ENCODE results near the gene PTGFRN. TPM values are rescaled to one million over a fixed set of nuclear protein-coding genes. Genes with fewer than 3 reads are reported as not detected.

Gene PTGFRN
- total RNA-seq, 2 donors from 2014 or later = 37.1 to 70.7 TPM

DNA sequence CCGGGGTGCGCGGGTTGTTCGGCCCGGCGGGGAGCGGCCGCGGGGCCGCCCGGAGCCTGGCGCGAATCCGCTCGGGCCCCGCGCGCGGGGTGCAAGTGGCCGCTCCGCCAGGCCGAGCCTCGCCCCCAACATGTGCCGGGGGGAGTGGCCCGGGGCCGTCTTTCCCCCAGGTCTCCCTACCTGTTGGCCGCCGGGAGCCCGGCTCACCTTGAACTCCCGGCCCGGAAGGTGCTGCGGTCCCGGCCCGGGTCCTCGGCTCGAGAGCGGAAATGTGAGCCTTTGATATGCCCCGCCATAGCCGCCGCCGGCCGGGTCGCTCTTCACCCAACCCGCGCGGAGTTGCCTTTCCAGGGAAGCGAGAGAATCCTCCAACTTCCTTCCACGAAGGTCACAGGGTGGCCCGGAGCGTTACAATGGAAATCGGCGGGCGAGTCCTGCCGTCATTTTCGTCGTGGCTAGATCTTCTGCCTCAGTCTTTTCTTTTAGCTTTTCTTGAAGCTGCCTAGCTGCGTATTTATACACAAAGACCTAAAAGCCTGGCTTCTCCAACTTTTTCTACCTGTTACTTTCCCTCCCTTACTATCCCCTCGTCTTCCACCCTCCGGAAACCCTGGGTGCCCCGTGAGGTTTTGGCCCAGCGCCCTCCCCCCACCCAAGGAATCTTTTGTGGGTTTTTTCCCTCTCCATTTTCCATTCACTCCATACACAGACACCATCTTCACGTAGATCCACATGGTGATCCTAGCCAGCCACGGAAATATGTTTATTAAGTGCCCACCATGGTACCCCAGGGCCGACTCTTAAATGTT lies 867 bp downstream of the PTGFRN start:
- no peaks in the 10 kb centered on the region for H3K36me3 ChIP-seq
- peak; percentile 29 for DNase-seq (ENCODE audit: low spot score)
- H3K4me1 ChIP-seq (replicated peaks) = peaks cover 3% of the 10 kb centered on the region
- intact Hi-C loops (cut with DNase I) = loop anchor here (5.0 to 10.0 kb wide), 2 partner anchors 42 to 74 kb away; no protein-coding TSS in a partner anchor
- TF ChIP-seq, protein P1, sequence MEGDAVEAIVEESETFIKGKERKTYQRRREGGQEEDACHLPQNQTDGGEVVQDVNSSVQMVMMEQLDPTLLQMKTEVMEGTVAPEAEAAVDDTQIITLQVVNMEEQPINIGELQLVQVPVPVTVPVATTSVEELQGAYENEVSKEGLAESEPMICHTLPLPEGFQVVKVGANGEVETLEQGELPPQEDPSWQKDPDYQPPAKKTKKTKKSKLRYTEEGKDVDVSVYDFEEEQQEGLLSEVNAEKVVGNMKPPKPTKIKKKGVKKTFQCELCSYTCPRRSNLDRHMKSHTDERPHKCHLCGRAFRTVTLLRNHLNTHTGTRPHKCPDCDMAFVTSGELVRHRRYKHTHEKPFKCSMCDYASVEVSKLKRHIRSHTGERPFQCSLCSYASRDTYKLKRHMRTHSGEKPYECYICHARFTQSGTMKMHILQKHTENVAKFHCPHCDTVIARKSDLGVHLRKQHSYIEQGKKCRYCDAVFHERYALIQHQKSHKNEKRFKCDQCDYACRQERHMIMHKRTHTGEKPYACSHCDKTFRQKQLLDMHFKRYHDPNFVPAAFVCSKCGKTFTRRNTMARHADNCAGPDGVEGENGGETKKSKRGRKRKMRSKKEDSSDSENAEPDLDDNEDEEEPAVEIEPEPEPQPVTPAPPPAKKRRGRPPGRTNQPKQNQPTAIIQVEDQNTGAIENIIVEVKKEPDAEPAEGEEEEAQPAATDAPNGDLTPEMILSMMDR (IDR thresholded peaks at IDR 0.05) = no peak
- no peak for TF ChIP-seq POLR2AphosphoS5 (IDR thresholded peaks at IDR 0.05)
- TF ChIP-seq POLR2A (IDR thresholded peaks at IDR 0.05) = peak; percentile 27
- H3K27me3 ChIP-seq (replicated peaks; ENCODE audit: insufficient read depth) = no peaks in the 10 kb centered on the region
- H3K27ac ChIP-seq = peak overlapping the region; percentile 85 to 87
- H3K9me3 ChIP-seq = no peaks in the 10 kb centered on the region
- WGBS = 2% methylated on average over 53 of the region's 64 CpGs
- peak overlapping the region; percentile 70 to 73 for H3K4me3 ChIP-seq

- no peak for DNase-seq (ENCODE audit: low spot score)
- 52% methylated on average over 6 of the region's 6 CpGs for WGBS
- peak overlapping the region; percentile 70 to 73 for H3K4me3 ChIP-seq
- H3K36me3 ChIP-seq = no peaks in the 10 kb centered on the region
- intact Hi-C loops (cut with DNase I) = loop anchor here (5.0 to 10.0 kb wide), 2 partner anchors 41 to 74 kb away; no protein-coding TSS in a partner anchor
- H3K27me3 ChIP-seq (replicated peaks; ENCODE audit: insufficient read depth) = no peaks in the 10 kb centered on the region
- TF ChIP-seq POLR2A (IDR thresholded peaks at IDR 0.05) (no peak), POLR2AphosphoS5 (IDR thresholded peaks at IDR 0.05) (no peak)
- TF ChIP-seq, protein P1 (IDR thresholded peaks at IDR 0.05) = no peak
- no peak overlapping the region for H3K27ac ChIP-seq
- no peaks in the 10 kb centered on the region for H3K9me3 ChIP-seq
- peaks cover 3% of the 10 kb centered on the region for H3K4me1 ChIP-seq (replicated peaks)
These were observed 1.5 kb downstream of the PTGFRN start for GRCh38 chr1:116911188-116911553.

GRCh38 chr1:116911779-116912469 lies 2.2 kb downstream of the PTGFRN start:
- no peaks in the 10 kb centered on the region for H3K27me3 ChIP-seq (replicated peaks; ENCODE audit: insufficient read depth)
- no peaks in the 10 kb centered on the region for H3K9me3 ChIP-seq
- no peaks in the 10 kb centered on the region for H3K36me3 ChIP-seq
- H3K4me3 ChIP-seq = no peak overlapping the region
- no peak for DNase-seq (ENCODE audit: low spot score)
- H3K27ac ChIP-seq = no peak overlapping the region
- 55% methylated on average over 6 of the region's 6 CpGs for WGBS
- peaks cover 3% of the 10 kb centered on the region for H3K4me1 ChIP-seq (replicated peaks)
- intact Hi-C loops (cut with DNase I) = loop anchor here (5.0 to 10.0 kb wide), 2 partner anchors 40 to 73 kb away; no protein-coding TSS in a partner anchor
- TF ChIP-seq POLR2A (IDR thresholded peaks at IDR 0.05) (no peak), POLR2AphosphoS5 (IDR thresholded peaks at IDR 0.05) (no peak)
- TF ChIP-seq, protein P1 (IDR thresholded peaks at IDR 0.05) = no peak

DNA sequence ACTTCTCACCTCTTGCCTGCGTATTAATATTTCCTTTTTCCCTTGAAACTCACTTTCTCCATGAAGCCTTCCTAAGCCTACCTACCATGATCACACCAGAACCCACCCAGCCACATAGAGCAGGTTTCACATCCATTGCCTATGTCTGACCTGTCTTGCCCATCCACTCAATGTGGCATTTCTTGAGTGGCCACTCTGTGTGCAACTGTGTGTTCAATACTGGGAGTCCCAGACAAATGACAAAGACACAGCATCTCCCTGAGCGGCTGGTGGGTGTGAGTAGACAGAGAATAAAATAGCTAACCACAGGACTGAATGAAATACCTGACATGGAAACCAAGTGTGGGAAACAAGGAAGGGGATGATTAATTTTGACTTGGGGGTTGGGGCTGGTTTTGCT lies 3.1 kb downstream of the PTGFRN start:
- no peak overlapping the region for H3K4me3 ChIP-seq
- no peak for TF ChIP-seq POLR2AphosphoS5 (IDR thresholded peaks at IDR 0.05)
- no peak for TF ChIP-seq POLR2A (IDR thresholded peaks at IDR 0.05)
- TF ChIP-seq, protein P1 (IDR thresholded peaks at IDR 0.05) = no peak
- H3K4me1 ChIP-seq (replicated peaks) = peaks cover 3% of the 10 kb centered on the region
- intact Hi-C loops (cut with DNase I) = loop anchor here (5.0 to 10.0 kb wide), 2 partner anchors 39 to 72 kb away; no protein-coding TSS in a partner anchor
- DNase-seq (ENCODE audit: low spot score) = no peak
- WGBS = 93% methylated on average over 2 of the region's 2 CpGs
- no peaks in the 10 kb centered on the region for H3K27me3 ChIP-seq (replicated peaks; ENCODE audit: insufficient read depth)
- H3K9me3 ChIP-seq = no peaks in the 10 kb centered on the region
- no peaks in the 10 kb centered on the region for H3K36me3 ChIP-seq
- H3K27ac ChIP-seq = no peak overlapping the region
